ENCODE data around the gene SLAMF1.

Gene SLAMF1

DNA sequence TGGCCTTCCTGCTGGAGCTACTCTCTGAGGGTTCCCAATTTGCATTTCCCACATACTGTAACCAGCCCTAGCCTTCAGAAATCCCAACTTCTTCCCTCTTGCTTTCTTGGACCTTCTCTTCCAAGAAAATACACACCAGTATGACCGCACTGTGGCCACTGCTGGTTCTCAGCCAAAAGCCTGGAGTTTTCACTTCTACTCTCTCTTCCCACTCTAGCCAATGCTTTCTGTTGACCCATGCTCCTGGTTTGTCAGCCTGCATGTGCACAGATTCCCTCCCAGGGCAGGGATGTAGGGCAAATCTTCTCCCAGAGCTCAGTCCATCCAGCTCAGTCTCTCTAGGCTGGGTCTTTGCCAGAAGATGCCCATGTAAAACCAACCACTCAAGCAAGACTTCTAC is 664 bp downstream of the SLAMF1 start:
- TF ChIP-seq, protein P1, sequence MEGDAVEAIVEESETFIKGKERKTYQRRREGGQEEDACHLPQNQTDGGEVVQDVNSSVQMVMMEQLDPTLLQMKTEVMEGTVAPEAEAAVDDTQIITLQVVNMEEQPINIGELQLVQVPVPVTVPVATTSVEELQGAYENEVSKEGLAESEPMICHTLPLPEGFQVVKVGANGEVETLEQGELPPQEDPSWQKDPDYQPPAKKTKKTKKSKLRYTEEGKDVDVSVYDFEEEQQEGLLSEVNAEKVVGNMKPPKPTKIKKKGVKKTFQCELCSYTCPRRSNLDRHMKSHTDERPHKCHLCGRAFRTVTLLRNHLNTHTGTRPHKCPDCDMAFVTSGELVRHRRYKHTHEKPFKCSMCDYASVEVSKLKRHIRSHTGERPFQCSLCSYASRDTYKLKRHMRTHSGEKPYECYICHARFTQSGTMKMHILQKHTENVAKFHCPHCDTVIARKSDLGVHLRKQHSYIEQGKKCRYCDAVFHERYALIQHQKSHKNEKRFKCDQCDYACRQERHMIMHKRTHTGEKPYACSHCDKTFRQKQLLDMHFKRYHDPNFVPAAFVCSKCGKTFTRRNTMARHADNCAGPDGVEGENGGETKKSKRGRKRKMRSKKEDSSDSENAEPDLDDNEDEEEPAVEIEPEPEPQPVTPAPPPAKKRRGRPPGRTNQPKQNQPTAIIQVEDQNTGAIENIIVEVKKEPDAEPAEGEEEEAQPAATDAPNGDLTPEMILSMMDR (IDR thresholded peaks at IDR 0.05; ENCODE audit: borderline replicate concordance, control extremely low read depth, extremely low read depth, insufficient read depth, missing control alignments): no peak
- in situ Hi-C loops (cut with MboI; ENCODE audit: low sequenced_read_pairs, unreplicated experiment): no loop called here
- DNase-seq (ENCODE audit: low spot score): no peak

DNA sequence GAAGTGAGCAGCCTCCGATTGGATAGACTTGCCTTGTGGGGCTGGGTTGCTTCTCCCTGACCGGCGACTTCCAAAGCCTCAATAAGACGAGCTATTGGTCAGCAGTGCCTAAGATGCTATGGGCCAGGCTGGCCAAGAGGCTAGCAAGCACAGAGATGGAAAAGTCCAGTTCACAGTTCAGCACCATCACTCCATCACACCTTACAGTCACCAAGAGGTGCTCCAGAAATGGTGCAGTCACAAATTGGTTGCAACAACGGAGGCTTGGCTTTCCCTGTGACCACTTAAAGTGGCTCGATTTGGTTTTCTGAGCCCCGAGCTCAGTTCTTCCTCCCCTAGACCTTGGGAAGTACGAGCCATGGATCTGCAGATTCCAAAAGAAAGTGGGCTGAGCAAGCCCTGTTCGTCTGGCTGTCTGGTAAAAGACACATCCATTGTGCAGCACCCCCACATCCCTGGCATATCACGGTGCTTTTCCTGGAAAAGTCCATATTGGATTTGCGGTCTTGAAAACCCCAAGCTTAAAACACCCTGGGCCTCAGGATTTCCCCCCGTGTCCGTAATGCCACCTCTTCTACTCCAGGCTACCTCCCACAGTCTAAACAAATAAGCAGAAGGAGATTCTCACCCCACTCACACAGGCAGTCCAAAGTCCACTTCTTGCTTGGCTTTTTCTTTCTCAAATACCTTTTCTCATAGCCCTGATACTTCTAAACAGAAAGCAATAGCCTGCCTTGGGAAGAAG is 1.3 kb downstream of the SLAMF1 start:
- DNase-seq (ENCODE audit: low spot score): no peak
- in situ Hi-C loops (cut with MboI; ENCODE audit: low sequenced_read_pairs, unreplicated experiment): no loop called here

DNA sequence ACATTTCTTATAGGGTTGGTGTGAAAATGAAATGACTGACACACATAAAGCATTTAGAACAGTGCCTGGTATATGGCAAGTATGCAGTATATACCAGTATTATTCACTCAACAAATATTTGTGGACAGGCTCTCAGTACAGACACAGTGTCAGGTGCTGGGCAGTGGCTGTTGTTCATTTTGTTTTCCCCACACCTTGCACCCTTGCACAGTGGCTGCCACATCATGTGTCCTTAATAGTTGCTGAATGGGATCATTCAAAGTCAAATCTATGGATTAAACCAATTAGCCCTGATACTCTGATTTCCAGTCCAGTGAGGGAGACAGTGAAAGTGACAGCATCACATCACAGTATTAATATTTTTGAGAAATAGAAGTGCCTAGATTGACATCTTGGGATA is 2.4 kb downstream of the SLAMF1 start:
- no peak for DNase-seq (ENCODE audit: low spot score)
- in situ Hi-C loops (cut with MboI; ENCODE audit: low sequenced_read_pairs, unreplicated experiment): no loop called here

More for the DNA sequence above, 1.3 kb downstream of the SLAMF1 start:
- TF ChIP-seq, protein P1 (IDR thresholded peaks at IDR 0.05; ENCODE audit: borderline replicate concordance, control extremely low read depth, extremely low read depth, insufficient read depth, missing control alignments): no peak

DNA sequence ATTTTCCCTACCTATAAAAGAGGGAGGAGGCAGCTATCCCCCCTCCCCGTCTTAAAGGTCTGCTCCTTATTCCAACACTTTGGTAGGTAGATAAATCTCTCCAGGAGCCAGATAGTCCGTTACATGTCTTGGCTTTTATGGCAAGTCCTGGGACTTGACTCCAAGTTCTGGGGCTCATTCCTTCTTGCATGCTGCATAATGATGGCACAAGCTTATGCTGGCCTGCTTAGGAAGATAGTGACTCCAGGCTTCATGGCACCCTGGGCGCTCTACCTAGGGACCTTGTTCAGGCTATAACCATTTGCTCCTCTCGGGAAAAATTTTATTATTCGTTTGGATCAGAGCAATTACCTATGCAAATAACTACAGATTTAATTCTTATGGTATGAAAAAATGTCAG is 3.7 kb downstream of the SLAMF1 start:
- TF ChIP-seq, protein P1 (IDR thresholded peaks at IDR 0.05; ENCODE audit: borderline replicate concordance, control extremely low read depth, extremely low read depth, insufficient read depth, missing control alignments): no peak
- in situ Hi-C loops (cut with MboI; ENCODE audit: low sequenced_read_pairs, unreplicated experiment): no loop called here
- DNase-seq (ENCODE audit: low spot score): no peak

More for the DNA sequence above, 2.4 kb downstream of the SLAMF1 start:
- TF ChIP-seq, protein P1 (IDR thresholded peaks at IDR 0.05; ENCODE audit: borderline replicate concordance, control extremely low read depth, extremely low read depth, insufficient read depth, missing control alignments): no peak

DNA sequence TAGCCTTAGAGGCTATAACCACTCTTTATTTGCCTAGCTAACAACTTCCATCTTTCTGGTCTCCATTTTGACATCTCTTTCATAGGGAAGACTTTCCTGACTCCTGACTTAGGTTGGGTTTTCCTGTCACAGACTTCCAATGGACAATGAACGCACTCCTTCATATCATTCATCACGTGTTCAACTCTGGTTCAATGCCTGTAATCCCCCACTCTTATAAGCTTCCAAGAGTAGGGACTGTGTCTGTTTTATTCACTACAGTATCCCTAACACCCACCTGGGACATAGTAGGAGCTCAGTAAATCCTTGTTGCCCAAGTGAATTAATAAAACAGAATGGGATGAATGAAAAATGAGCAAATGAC is 4.6 kb downstream of the SLAMF1 start:
- TF ChIP-seq, protein P1 (IDR thresholded peaks at IDR 0.05; ENCODE audit: borderline replicate concordance, control extremely low read depth, extremely low read depth, insufficient read depth, missing control alignments): no peak
- in situ Hi-C loops (cut with MboI; ENCODE audit: low sequenced_read_pairs, unreplicated experiment): no loop called here
- DNase-seq (ENCODE audit: low spot score): no peak

DNA sequence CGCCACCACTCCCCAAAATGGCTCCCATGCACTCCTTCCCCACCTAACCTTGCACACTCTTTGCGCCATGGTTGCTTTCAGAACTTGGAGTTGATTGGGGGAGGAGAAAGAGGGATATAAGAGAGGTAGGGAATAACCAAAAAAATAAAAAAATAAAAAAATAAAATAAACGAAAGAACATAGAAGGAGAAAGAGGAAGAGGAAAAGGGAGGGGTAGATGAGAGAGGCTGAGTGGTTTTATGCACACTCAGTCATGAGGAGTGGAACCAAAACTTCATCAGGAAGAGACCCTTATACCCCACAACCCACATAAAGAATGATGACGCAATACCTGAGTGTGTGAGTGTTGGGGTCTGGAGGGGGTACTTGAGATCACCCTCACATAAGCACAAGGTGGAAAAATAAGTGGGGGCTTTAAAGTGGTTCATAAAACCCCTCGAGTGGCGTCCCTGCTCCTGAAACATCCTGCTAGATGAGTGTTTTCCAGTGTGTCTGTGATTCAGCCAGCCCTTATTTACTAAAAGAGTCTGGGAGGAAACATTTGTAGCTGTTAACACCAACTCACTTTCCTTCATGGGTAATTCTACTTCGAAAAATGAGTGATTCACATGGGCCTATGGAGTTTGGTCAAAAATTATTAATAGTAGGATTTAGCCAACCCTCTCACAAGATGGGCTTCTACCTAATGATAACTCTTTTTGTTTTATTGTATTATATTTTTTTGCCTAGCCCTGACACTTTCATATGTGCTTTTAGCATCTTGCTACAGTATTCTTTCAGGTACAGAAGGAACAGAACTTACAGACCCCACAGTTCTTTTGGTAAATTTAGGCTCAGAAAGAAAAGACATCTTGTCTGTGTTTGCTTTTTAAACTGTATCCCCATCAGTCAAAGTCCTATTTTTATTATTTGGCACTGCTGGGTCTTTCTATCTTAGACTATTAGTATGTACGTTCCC is 5.2 kb downstream of the SLAMF1 start:
- DNase-seq (ENCODE audit: low spot score): no peak
- TF ChIP-seq, protein P1 (IDR thresholded peaks at IDR 0.05; ENCODE audit: borderline replicate concordance, control extremely low read depth, extremely low read depth, insufficient read depth, missing control alignments): no peak
- in situ Hi-C loops (cut with MboI; ENCODE audit: low sequenced_read_pairs, unreplicated experiment): no loop called here
